Measurements from ENCODE around the gene RAB34. TPM values are rescaled to one million over a fixed set of nuclear protein-coding genes. Genes with fewer than 3 reads are reported as not detected.

RAB34 gene
- total RNA-seq, 1 donor from 2014 or later, result 172 TPM

- Histone ChIP-seq H3K27ac (peak overlapping the region; percentile 88 to 98), H3K36me3 (peaks cover 7 to 15% of the 10 kb centered on the region in 2 donors), H3K27me3 (no peaks in the 10 kb centered on the region), H3K9me3 (no peaks in the 10 kb centered on the region), H3K4me3 (peak overlapping the region; percentile 88 to 91), H3K4me1 (peaks cover 15 to 34% of the 10 kb centered on the region in 2 donors)
- intact Hi-C loops (cut with DNase I), result no loop called here
- no peak for DNase-seq (ENCODE audit: low spot score in 2 of 2)
- no peak for TF ChIP-seq CTCF (IDR thresholded peaks at IDR 0.05)
Measured at GRCh38 chr17:28744104-28744971, 26.7 kb upstream of the RAB34 start.

GRCh38 chr17:28743243-28744103, 25.8 kb upstream of the RAB34 start, which contains the start of gene TRAF4:
Gene TRAF4 (plus strand): TSS chr17:28744011. CDS start chr17:28744113, 102 bp downstream.
- peak in 1 of 2 donors; percentile 89 for DNase-seq (ENCODE audit: low spot score in 2 of 2)
- peak within 1 kb of the TSS; percentile 88 to 98 for H3K27ac ChIP-seq
- peak within 1 kb of the TSS; percentile 88 to 91 for H3K4me3 ChIP-seq
- H3K4me1 ChIP-seq, result peaks cover 15 to 34% of the 10 kb centered on the region in 2 donors
- no peaks in the 10 kb centered on the region for H3K27me3 ChIP-seq
- intact Hi-C loops (cut with DNase I), result loop anchor here (1.0 kb wide), 1 partner anchor 15 kb away; the partner anchor contains the start of gene NEK8
- H3K36me3 ChIP-seq, result peaks cover 2 to 7% of the 10 kb centered on the region in 2 donors
- TF ChIP-seq CTCF (IDR thresholded peaks at IDR 0.05), result peak in 2 of 3 experiments; percentile 2 to 75
- H3K9me3 ChIP-seq, result no peaks in the 10 kb centered on the region

GRCh38 chr17:28741358-28742349, 24.0 kb upstream of the RAB34 start:
- DNase-seq (ENCODE audit: low spot score in 2 of 2), result no peak
- no peak overlapping the region for H3K4me3 ChIP-seq
- peak overlapping the region in 1 of 2 donors; percentile 18 for H3K27ac ChIP-seq
- intact Hi-C loops (cut with DNase I), result no loop called here
- peaks cover 12 to 30% of the 10 kb centered on the region in 2 donors for H3K4me1 ChIP-seq
- H3K36me3 ChIP-seq, result no peaks in the 10 kb centered on the region
- no peaks in the 10 kb centered on the region for H3K9me3 ChIP-seq
- no peak for TF ChIP-seq CTCF (IDR thresholded peaks at IDR 0.05)
- no peaks in the 10 kb centered on the region for H3K27me3 ChIP-seq

GRCh38 chr17:28740406-28741357, 23.0 kb upstream of the RAB34 start:
- Histone ChIP-seq H3K4me3 (no peak overlapping the region), H3K27me3 (no peaks in the 10 kb centered on the region), H3K4me1 (peaks cover 8 to 21% of the 10 kb centered on the region in 2 donors), H3K36me3 (no peaks in the 10 kb centered on the region), H3K27ac (no peak overlapping the region), H3K9me3 (no peaks in the 10 kb centered on the region)
- DNase-seq (ENCODE audit: low spot score in 2 of 2), result no peak
- intact Hi-C loops (cut with DNase I), result no loop called here
- TF ChIP-seq CTCF (IDR thresholded peaks at IDR 0.05), result no peak
